Activated CD4-positive, alpha-beta T cell treated with anti-CD3 and anti-CD28 coated beads, Interleukin-2, Interleukin-6, amounts not matched to agents 100 ng/mL and 50 ng/mL, durations not matched to agents 16 hours and 8 hours (primary cell): ENCODE results near the gene RBBP4.
"Not testable (repeated sequence)": the region's sequence is repeated elsewhere in the genome, so short reads cannot be mapped to it uniquely, and the experiment has no call there.

ENCODE experiments used
- DNase-seq: peaks from one replicate; pipeline ENCODE4 v3.0.0-alpha.2; 2020

Gene RBBP4

GRCh38 chr1:32650752-32651460 is at the start of gene RBBP4:
TSS of gene RBBP4 (plus strand) at chr1:32651208. CDS start at chr1:32651307, 99 bp downstream.
- peak; percentile 99 for DNase-seq

- no peak for DNase-seq
Measured at GRCh38 chr1:32605711-32606424, 45.1 kb upstream of the RBBP4 start.

DNA sequence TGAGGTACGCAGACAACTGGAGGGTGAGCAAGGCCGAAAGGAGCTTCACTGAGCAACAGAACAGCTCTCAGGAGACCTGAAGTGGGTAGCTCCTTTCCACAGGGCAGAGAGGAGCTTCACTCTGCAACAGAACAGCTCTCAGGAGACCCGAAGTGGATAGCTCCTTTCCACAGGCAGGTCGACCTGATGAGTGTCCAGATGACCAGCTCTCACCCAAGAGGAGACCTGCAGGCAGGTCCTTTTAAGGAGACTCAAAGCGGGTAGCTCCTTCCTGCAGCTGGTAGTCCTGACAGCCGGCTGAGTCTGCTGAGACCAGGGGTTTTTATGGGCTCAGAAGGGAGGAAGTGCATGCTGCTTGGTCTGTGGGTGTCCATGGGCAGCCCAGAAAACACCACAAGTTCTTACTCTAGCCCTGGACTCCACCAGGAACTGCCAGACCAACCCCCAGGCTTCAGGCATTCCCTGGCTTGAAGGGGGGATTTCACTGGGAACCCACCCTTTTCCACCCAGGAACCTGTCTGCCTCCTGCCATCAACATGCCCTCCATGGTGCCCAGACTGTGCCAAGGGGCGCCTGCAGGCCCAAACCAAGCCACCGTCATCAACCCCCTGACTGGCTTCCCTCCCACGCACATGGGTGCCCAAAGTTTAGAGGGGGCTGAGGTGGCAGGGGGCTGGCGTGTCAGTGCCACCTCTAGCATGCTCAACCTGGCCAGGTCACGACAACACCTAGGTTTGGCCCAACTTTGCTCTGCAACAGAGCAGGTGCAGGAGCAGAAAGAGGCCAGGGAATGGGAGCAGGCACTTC is 44.2 kb upstream of the RBBP4 start:
- no peak for DNase-seq

DNA sequence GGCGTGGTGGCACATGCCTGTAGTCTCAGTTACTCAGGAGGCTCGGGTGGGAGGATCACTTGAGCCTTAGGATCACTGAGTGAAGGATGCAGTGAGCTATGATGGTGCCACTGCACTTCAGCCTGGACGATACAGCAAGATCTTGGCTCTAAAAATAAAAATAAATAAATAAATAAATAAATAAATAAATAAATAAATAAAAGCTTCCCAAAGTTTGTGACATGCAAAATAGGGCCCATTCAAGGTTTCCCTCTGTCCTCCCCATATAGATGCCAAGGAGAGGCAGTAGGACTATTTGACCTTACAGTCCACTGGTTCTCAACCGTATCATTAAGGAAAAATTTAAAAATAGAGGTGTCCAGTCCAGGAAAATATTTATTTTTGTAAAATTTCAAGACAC is 41.8 kb upstream of the RBBP4 start:
- no peak for DNase-seq

GRCh38 chr1:32611859-32612188 is 39.2 kb upstream of the RBBP4 start:
- DNase-seq, result no peak

- DNase-seq, result peak; percentile 68
Measured at GRCh38 chr1:32612189-32612881, 38.7 kb upstream of the RBBP4 start.

GRCh38 chr1:32613472-32613871 is 37.5 kb upstream of the RBBP4 start:
- no peak for DNase-seq

GRCh38 chr1:32618673-32619221 is 32.3 kb upstream of the RBBP4 start:
- DNase-seq, result no peak

- peak; percentile 74 for DNase-seq
Measured at GRCh38 chr1:32619701-32620485, 31.1 kb upstream of the RBBP4 start.

GRCh38 chr1:32622205-32622604 is 28.8 kb upstream of the RBBP4 start:
- DNase-seq, result no peak

DNA sequence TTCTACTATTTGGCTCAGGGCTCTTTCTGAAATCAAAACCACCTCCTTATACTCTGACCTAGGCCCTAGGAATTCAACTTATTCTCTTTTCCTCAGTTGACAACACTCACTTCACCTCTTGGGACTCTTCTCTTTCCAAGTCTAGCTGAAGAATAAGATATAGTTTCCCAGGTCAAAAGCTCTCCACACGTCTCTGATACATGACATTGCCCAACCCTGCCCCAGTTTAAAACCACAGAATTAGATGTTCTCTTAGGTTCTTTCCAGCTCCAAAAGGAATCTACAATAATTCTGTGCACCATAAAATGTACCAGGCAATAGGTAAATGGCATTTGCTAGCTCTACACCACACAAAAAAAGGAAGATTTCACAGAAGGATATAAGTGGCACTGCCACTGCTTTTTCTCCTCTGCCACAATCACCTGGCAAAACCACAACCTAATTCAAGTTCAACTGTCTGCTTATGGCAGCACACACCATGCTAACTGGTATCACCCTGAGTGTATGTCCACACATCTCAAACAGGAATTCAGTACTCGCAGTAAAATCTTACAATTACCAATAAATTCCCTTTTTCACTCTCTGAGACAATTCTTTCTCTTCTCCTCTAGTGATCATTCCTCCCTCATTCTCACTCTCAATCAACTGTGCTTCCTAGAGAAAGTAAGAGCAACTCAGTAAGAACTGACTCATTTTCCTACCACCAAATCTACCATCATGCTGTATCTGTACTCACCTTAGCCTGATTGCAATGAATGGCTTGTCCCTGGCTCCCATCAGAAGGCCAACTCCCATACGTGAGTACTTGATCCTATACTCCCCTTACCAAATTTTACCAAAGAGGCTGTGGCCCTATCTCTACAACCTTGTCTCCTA is 28.0 kb upstream of the RBBP4 start:
- peak; percentile 73 for DNase-seq

DNA sequence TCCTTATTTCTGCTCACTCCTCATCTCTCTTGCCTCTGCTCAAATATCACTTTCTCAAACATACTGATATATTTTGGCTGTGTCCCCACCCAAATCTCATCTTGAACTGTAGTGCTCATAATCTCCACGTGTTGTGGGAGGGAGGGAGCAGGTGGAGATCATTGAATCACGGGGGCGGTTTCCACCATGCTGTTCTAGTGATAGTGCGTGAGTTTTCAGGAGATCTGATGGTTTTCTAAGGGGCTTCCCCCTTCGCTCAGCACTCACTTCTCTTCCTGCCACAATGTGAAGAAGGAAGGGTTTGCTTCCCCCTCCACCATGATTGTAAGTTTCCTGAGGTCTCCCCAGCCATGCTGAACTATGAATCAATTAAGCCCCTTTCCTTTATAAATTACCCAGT is 27.2 kb upstream of the RBBP4 start:
- DNase-seq, result peak; percentile 39

- DNase-seq, result no peak
Measured at GRCh38 chr1:32626176-32626575, 24.8 kb upstream of the RBBP4 start.

DNA sequence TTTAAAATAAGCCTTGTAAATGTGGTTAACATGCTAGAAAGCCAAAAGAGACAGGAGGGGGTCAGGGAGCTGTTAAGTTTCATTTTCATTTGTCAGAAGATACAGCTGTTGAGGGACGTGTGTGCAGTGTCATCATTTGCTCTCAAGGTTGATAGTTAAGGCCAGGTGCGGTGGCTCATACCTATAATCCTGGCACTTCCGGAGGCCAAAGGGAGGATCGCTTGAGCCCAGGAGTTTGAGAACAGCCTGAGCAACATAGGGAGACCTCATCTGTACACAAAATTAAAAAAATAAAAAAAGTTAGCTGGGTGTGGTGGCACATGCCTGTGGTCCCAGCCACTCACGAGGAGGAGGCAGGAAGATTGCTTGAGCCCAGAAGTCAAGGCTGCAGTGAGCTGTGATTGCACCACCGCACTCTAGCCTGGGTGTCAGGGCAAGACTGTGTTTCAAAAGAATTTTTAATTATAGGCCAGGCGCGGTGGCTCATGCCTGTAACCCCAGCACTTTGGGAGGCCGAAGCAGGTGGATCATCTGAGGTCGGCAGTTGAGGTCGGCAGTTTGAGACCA is 23.3 kb upstream of the RBBP4 start:
- DNase-seq, result peak; percentile 28

DNA sequence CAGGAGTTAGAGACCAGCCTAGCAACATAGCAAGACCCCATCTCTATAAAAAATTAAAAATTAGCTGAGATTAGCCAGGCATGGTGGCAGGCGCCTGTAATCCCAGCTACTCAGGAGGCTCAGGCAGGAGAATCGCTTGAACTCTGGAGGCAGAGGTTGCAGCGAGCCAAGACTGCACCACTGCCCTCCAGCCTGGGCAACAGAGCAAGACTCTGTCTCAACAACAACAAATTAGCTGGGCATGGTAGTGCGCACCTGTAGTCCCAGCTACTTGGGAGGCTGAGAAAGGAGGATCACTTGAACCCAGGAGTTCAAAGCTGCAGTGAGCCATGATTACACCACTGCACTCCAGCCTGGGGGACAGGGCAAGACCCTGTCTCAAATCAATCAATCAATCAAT is 20.8 kb upstream of the RBBP4 start:
- not testable (repeated sequence) for DNase-seq

GRCh38 chr1:32632829-32633228 is 18.2 kb upstream of the RBBP4 start:
- no peak for DNase-seq

DNA sequence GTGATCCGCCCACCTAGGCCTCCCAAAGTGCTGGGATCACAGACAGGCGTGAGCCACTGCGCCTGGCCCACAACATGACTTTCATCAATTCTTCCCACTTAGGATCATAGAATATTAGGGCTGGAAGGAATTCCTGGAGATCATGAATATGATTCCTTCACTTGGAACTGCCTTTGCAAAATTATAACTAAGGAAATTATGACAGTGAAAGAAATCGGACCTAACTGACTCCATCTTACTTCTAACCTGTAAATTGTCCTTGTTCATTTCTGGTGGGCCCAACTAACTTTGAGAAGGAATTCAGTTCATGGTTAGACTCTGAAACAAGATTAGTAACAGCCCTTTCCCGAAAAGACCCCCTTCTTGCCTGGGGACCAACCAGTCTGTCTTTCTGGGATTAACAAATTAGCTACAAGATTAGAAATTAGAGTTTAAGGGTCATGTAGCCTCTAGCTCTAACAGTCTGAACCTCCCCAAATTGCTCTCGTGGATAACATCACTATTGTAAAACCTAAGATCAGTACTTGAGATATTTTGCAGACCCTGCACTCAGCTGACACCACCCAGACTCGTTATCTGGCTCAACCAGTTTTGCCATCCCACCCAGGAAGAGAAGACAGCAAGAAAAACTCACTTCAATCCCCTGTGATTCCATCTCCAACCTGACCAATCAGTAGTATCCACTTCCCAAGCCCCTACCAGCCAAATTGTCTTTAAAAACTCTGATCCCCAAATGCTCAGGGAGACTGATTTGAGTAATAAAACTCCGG is 15.3 kb upstream of the RBBP4 start:
- DNase-seq, result no peak

DNA sequence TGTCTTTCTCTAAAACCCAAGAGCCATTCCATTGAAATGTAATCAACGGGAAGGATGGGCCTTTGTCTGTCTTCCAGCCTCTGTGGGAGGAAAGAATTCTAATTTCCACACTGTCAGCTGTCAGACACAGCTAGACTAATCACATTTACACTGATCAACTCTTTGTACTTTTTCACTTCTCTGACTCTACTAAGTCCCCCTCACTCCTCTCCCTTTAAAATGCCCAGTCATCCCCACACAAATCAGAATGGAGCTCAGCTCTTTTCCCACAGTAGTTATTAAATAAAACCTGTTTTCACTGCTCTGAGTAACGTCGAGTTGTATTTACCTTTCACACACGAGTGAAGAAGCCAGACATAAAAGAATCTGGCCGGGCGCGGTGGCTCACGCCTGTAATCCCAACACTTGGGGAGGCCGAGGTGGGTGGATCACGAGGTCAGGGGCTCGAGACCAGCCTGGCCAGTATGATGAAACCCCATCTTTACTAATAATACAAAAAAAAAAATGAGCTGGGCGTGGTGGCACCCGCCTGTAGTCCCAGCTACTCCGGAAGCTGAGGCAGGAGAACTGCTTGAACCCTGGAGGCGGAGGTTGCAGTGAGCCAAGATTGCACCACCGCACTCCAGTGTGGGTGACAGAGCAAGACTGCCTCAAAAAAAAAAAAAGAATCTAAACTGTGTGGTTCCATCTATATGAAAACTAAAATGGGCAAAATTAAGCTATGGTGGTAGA is 13.9 kb upstream of the RBBP4 start:
- DNase-seq, result no peak

DNA sequence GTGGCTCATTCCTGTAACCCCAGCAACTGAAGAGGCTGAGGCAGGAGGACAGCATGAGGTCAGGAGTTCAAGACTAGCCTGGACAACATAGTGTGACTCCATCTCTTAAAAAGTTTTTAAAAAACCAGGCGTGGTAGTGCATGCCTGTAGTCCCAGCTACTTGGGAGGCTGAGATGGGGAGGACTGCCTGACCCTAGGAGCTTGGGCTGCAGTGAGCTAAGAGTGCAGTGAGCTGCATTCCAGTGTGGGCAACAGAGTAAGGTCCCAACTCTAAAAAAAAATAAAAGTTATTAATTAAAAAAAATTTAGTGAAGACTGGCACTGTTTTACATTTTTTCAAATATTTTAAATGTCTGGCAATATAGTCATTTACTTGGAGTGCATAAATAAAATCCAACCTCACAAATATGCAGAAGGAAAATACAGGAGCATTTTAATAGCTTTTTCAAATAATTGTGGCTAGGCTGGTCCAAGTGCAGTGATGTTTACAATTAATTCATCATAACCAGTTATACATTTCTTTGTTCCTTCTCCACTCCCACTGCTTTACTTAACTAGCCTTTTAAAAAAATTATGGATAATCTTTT is 11.4 kb upstream of the RBBP4 start:
- no peak for DNase-seq
